CD4-positive, alpha-beta T cell (primary cell): ENCODE results near the gene XYLT1. TPM values are rescaled to one million over a fixed set of nuclear protein-coding genes. Genes with fewer than 3 reads are reported as not detected.
A peak's percentile ranks its signal among the peaks of the same experiment; 100 is the strongest.

Experiments
- ATAC-seq: fragments of 200-7000 bp; cut with Tn5 transposase; one replicate; pipeline ENCODE4 v1.10.0; 2022; ENCODE audit warnings: mild to moderate bottlenecking; ENCODE audit not compliant: poor library complexity
- CTCF ChIA-PET: fragments of 350-600 bp; sonication (Branson Sonifier 250); formaldehyde crosslinking; loops from one replicate; lab custom pipeline; 2021; ENCODE audit warnings: antibody characterized with exemption, inconsistent platforms; lab: Charles Lee
- POLR2A ChIA-PET: fragments of 350-600 bp; sonication (Branson Sonifier 250); formaldehyde crosslinking; loops from one replicate; lab custom pipeline; 2021; ENCODE audit warnings: antibody characterized with exemption, inconsistent platforms; lab: Charles Lee
- DNase-seq, 14 experiments: peaks; one replicate each; pipeline ENCODE4 v3.0.0-alpha.2; 2013 to 2020; ENCODE audit warnings: mixed read lengths in 2 of 14
- H3K27ac ChIP-seq, 2 donors: one replicate each; pipeline versions ENCODE4 v1.5.1 to v1.7.0; 2013; ENCODE audit warnings: low read length in 2 of 2, low read depth in 1 of 2, mild to moderate bottlenecking in 1 of 2
- H3K27me3 ChIP-seq, 2 experiments: 1 replicate in 1 of 2; 2 replicates in 1 of 2; pipeline versions ENCODE4 v1.6.1 to v1.7.0; 2013; ENCODE audit warnings: low read length in 2 of 2, control low read depth in 1 of 2, mild to moderate bottlenecking in 1 of 2, moderate library complexity in 1 of 2; ENCODE audit not compliant: insufficient read depth in 2 of 2, control insufficient read depth in 1 of 2
- H3K36me3 ChIP-seq: one replicate; pipeline ENCODE4 v1.6.1; 2013; ENCODE audit warnings: low read length, control low read depth; ENCODE audit not compliant: insufficient read depth
- H3K4me1 ChIP-seq: one replicate; pipeline ENCODE4 v1.6.1; 2013; ENCODE audit warnings: low read length, control low read depth; ENCODE audit not compliant: insufficient read depth
- H3K4me3 ChIP-seq: one replicate; pipeline ENCODE4 v1.5.1; 2013; ENCODE audit warnings: mild to moderate bottlenecking, low read length, moderate library complexity
- H3K9me3 ChIP-seq, 2 experiments: 1 replicate in 1 of 2; 2 replicates in 1 of 2; pipeline versions ENCODE4 v1.6.1 to v1.7.0; 2013; ENCODE audit warnings: low read length in 2 of 2, mild to moderate bottlenecking in 2 of 2, control low read depth in 1 of 2, moderate library complexity in 1 of 2; ENCODE audit not compliant: control insufficient read depth in 1 of 2, insufficient read depth in 1 of 2
- H3K27ac Mint-ChIP-seq: one replicate; pipeline ENCODE4 v1.8.0; 2020; ENCODE audit warnings: mixed read lengths
- H3K27me3 Mint-ChIP-seq: one replicate; pipeline ENCODE4 v1.8.0; 2021; ENCODE audit warnings: mixed read lengths
- H3K36me3 Mint-ChIP-seq: one replicate; pipeline ENCODE4 v1.8.0; 2021; ENCODE audit warnings: low read depth, mixed read lengths
- H3K4me1 Mint-ChIP-seq: one replicate; pipeline ENCODE4 v1.8.0; 2021; ENCODE audit warnings: low read depth, mixed read lengths
- H3K4me3 Mint-ChIP-seq: one replicate; pipeline ENCODE4 v1.8.0; 2020; ENCODE audit warnings: mild to moderate bottlenecking, mixed read lengths
- H3K9me3 Mint-ChIP-seq: one replicate; pipeline ENCODE4 v1.8.0; 2020; ENCODE audit warnings: mixed read lengths
- CTCF ChIP-seq: fragments of 200-600 bp; IDR thresholded peaks from one replicate; pipeline ENCODE4 v1.8.0; 2022; ENCODE audit warnings: antibody characterized with exemption, mild to moderate bottlenecking
- intact Hi-C, 2 experiments: fragments of 100-400 bp; cut with DNase I in 1 of 2; cut with micrococcal nuclease in 1 of 2; formaldehyde crosslinking; loops; one replicate each; pipeline versions ENCODE4 v1.15.1 to v1.9.0; 2023 to 2025; cut with DNase I, micrococcal nuclease
- total RNA-seq, 174 experiments: library from RNA in 2 of 174; stranded (reverse) in 2 of 174; gene quantifications; one replicate each; pipeline ENCODE4 v1.2.3 and lab custom pipeline; 2021 to 2026

The XYLT1 gene
- total RNA-seq, 2 experiments from 2014 or later, result 26.0 to 27.1 TPM

DNA sequence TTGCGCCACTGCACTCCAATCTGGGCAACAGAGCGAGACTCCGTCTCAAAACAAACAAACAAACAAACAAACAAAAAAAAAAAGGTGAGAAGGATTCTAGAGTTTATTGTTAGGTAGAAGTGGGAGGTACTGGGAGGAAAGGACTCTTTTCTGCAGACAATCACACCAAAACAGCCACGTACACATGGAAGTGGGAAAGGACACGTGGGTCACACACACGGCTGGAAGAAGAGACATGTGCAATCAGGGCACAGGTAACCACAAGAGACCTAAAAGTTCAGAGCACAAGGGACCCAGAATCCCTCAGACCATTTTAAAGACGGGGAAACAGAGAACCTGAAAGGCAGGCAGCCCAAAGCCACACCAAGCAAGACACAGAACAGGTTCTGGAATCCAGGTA, 20.5 kb downstream of the XYLT1 start:
- Histone ChIP-seq H3K4me3 (no peak overlapping the region), H3K4me1 (peaks cover 52% of the 10 kb centered on the region), H3K9me3 (no peaks in the 10 kb centered on the region), H3K27ac (no peak overlapping the region), H3K36me3 (no peaks in the 10 kb centered on the region), H3K27me3 (no peaks in the 10 kb centered on the region)
- H3K27me3 Mint-ChIP-seq, result no peaks in the 10 kb centered on the region
- peak overlapping the region; percentile 92 for H3K27ac Mint-ChIP-seq
- no peaks in the 10 kb centered on the region for H3K36me3 Mint-ChIP-seq
- CTCF ChIA-PET, result no interaction called here
- intact Hi-C loops, result no loop called here
- DNase-seq (no peak), ATAC-seq (no peak)
- no peaks in the 10 kb centered on the region for H3K9me3 Mint-ChIP-seq
- TF ChIP-seq CTCF, result no peak
- POLR2A ChIA-PET, result interaction anchor here (1.6 to 1.8 kb wide), 3 partner anchors 81 to 90 kb away, joined by 4 to 10 read pairs (median 6); no protein-coding TSS in a partner anchor
- peaks cover 62% of the 10 kb centered on the region for H3K4me1 Mint-ChIP-seq
- H3K4me3 Mint-ChIP-seq, result no peak overlapping the region

DNA sequence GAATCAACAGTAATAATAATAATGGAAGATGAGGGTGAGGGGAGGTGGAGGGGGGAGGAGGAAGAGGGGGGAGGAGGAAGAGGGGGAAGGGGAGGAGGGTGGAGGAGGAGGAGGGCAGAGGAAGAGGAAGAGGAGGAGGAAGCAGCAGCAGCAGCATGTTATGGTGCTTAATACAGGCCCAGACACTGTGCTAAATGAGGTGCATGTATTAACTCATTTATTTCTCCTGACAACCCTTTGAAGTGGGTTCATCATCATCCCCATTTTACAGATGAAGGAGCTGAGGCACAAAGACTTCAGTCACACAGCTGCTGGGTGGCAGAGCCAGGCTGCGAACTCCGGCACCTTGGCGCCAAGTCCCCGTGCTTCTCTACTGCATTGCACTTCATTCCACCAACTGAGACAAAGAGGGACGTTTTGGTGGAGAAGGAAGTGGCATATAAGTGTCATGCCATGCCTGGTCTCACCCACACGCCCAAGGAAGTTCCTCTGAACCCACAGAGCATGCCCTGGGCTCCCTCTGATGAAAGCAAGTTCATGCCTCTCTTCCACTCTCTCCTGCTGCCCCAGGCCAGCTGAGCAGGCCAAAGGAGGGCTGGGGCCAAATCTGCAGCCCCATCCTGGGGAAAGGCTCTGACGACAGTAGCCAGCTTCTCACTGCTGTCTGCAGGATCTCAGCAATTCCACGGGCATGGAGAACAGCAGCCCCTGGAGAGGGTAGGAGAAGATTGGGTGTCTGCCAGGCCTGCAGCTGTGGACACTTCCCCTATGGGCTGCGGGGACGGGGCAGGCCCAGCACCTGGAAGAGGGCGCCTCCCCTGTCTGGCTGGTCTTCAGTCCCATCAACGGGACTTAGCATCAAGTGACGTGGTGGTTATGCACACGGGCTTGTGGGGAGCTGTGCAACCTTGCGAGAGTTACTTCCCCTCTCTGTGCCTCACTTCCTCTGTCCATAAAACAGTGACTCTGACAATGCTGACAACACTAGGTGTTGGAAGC, 21.8 kb downstream of the XYLT1 start:
- Histone ChIP-seq H3K4me1 (peaks cover 52% of the 10 kb centered on the region), H3K4me3 (peak overlapping the region; percentile 9), H3K36me3 (peaks cover 5% of the 10 kb centered on the region), H3K27me3 (no peaks in the 10 kb centered on the region), H3K9me3 (no peaks in the 10 kb centered on the region), H3K27ac (peak overlapping the region in 1 of 2 donors; percentile 62)
- Mint-ChIP-seq H3K27ac (peak overlapping the region; percentile 92), H3K36me3 (peaks cover 1% of the 10 kb centered on the region), H3K4me3 (peak overlapping the region; percentile 49), H3K27me3 (no peaks in the 10 kb centered on the region), H3K4me1 (peaks cover 62% of the 10 kb centered on the region), H3K9me3 (no peaks in the 10 kb centered on the region)
- ATAC-seq, result peak; percentile 81
- no peak for TF ChIP-seq CTCF
- POLR2A ChIA-PET, result interaction anchor here (0.6 to 1.8 kb wide), 5 partner anchors 32 to 89 kb away, joined by 3 to 10 read pairs (median 5); no protein-coding TSS in a partner anchor
- intact Hi-C loops, result loop anchor here in 1 of 2 experiments (2.0 kb wide), 1 partner anchor 32 kb away; no protein-coding TSS in a partner anchor
- CTCF ChIA-PET, result interaction anchor here (1.0 kb wide), 1 partner anchor 98 kb away, joined by 4 read pairs; no protein-coding TSS in a partner anchor
- peak in 11 of 14 experiments; percentile 2 to 85 (median 29) for DNase-seq

DNA sequence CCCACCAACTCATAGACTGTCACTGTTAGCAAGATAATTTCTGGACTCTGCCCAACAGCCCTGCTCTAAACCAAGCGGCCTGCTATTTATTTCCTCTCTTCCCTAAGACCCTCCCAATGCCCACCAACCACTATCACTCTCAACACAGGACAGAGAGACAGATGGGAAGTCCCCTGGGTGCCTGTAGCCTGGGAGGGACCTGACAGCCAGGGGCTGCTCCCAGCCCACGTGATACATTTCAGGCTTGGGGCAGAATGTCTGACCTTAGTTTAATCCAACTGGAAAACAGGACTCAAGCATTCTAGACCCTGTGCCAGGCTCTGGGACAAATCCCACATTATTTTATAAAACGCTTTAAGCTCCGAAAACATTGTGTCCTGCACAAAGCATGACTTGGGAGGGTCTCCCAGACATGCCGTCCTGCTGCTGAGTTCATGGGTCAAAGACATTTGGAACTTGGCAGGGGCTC, 23.6 kb downstream of the XYLT1 start:
- Mint-ChIP-seq H3K36me3 (peaks cover 10% of the 10 kb centered on the region), H3K4me3 (no peak overlapping the region), H3K27ac (peak overlapping the region; percentile 62), H3K9me3 (no peaks in the 10 kb centered on the region), H3K27me3 (no peaks in the 10 kb centered on the region), H3K4me1 (peaks cover 48% of the 10 kb centered on the region)
- ATAC-seq, result no peak
- Histone ChIP-seq H3K27me3 (no peaks in the 10 kb centered on the region), H3K36me3 (peaks cover 5% of the 10 kb centered on the region), H3K4me3 (no peak overlapping the region), H3K9me3 (no peaks in the 10 kb centered on the region), H3K4me1 (peaks cover 51% of the 10 kb centered on the region), H3K27ac (no peak overlapping the region)
- no peak for TF ChIP-seq CTCF
- CTCF ChIA-PET, result no interaction called here
- intact Hi-C loops, result no loop called here
- POLR2A ChIA-PET, result no interaction called here
- DNase-seq, result no peak
